SH-SY5Y (cell line): Measurements from ENCODE around the gene TIMM50.

Source experiments
- GATA2 ChIP-seq: IDR thresholded peaks from 2 replicates; pipeline ENCODE4 v1.6.1; 2011; ENCODE audit warnings: mild to moderate bottlenecking, low read depth, low read length
- GATA3 ChIP-seq: IDR thresholded peaks from 2 replicates; pipeline ENCODE4 v1.6.1; 2011; ENCODE audit warnings: low read depth, mild to moderate bottlenecking, low read length, moderate library complexity

DNA sequence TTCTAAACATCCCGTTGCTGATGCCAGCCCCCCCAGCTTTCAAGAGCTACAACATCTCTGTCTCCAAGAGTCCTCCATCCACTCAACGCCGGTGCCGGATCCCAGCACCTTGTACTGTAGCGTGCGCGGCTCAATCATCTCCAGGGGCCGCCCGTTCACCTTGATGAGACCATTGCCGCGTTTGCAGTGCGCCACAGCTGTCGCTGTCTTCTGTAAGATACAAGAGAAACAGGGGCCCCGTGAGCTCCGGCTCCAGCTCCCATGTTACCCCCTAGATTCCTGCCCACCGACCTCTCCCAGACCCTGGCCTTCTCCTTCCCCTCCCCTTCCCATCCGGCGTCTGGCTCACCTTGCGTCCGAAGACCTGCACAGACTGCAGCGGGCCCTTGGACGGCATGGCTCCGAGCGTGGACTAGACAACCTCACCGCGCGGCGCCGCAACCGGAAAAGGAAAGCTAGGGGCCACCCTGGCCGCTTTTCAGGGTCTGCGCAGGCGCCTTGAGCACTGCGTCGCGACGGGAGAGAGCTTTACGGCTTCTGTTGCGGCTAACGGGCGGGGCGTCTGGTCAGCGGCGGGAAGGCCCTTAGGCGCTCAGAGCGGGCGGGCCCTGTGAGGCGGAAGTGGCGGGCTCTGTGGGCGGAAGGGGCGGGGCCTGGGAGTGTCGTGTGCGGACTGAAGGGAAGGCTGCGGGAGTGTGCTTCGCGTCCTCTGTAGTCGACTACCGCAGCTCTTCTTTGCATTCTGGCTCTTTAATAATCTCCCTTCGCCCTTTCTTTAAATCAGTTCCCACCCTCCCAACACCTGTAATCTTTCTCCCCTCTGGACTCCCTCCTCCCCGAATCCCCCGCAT, 44.9 kb upstream of the TIMM50 start, which contains the start of gene RPS16:
- no peak for TF ChIP-seq GATA2
- TF ChIP-seq GATA3, result no peak
